Testis (tissue), 3 donors: ENCODE measurements around the gene PHRF1. TPM values are rescaled to one million over a fixed set of nuclear protein-coding genes. Genes with fewer than 3 reads are reported as not detected.
A peak's percentile ranks its signal among the peaks of the same experiment; 100 is the strongest.

Experiments
- DNase-seq: peaks from one replicate; pipeline ENCODE4 v3.0.0-alpha.2; 2019
- H3K27ac ChIP-seq, 2 donors: fragments of 200-600 bp; sonication (generic); one replicate each; pipeline ENCODE4 v1.5.1; 2019
- H3K27me3 ChIP-seq: fragments of 200-600 bp; sonication (generic); one replicate; pipeline ENCODE4 v1.5.1; 2019
- H3K36me3 ChIP-seq: fragments of 200-600 bp; sonication (generic); one replicate; pipeline ENCODE4 v1.5.1; 2017; ENCODE audit warnings: low read depth; ENCODE audit errors: missing control alignments
- H3K4me1 ChIP-seq: fragments of 200-600 bp; sonication (generic); one replicate; pipeline ENCODE4 v1.5.1; 2019
- H3K4me3 ChIP-seq, 2 donors: fragments of 200-600 bp; sonication (generic); one replicate each; pipeline ENCODE4 v1.5.1; 2017 to 2019
- H3K9me3 ChIP-seq: fragments of 200-600 bp; sonication (generic); one replicate; pipeline ENCODE4 v1.5.1; 2017
- CTCF ChIP-seq, 3 experiments: fragments of 450-650 bp in 2 of 3; fragments of 200-600 bp in 1 of 3; sonication (generic) in 1 of 3; IDR thresholded peaks; one replicate each; pipeline ENCODE4 v1.5.1; 2016 to 2019; ENCODE audit warnings: antibody characterized with exemption in 3 of 3, mild to moderate bottlenecking in 2 of 3, moderate library complexity in 1 of 3
- POLR2A ChIP-seq: fragments of 450-650 bp; IDR thresholded peaks from one replicate; pipeline ENCODE4 v1.6.1; 2017; ENCODE audit warnings: antibody characterized with exemption, mild to moderate bottlenecking, moderate library complexity
- WGBS, 2 donors: methylation state at CpG; one replicate each; pipeline ENCODE4 v1.1.5; 2018; 5-methylcytosine and 5-hydroxymethylcytosine counted together
- intact Hi-C: fragments of 100-400 bp; cut with DNase I; formaldehyde crosslinking; loops from one replicate; pipeline ENCODE4 v1.15.1; 2023; ENCODE audit warnings: low total_unique reads
- polyA plus RNA-seq: library from polyadenylated mRNA; stranded (reverse); fragments of 350-450 nt; fragmentation: Illumina TruSeq; extraction: RNeasy Lipid Tissue Mini Kit (QIAGEN cat#74804); gene quantifications from one replicate; pipeline ENCODE4 v1.2.3, GENCODE V29; 2014; ENCODE audit warnings: low read depth, low replicate concordance; ENCODE audit not compliant: insufficient read depth
- total RNA-seq, 2 donors: library from RNA; depleted of rRNA; stranded (reverse); fragments of >200 nt; gene quantifications; one replicate each; pipeline ENCODE4 v1.2.3, GENCODE V29; 2016

PHRF1 gene
- total and polyA plus RNA-seq, 3 donors from 2014 or later, result 30.2 to 74.4 (median 62.9) TPM

DNA sequence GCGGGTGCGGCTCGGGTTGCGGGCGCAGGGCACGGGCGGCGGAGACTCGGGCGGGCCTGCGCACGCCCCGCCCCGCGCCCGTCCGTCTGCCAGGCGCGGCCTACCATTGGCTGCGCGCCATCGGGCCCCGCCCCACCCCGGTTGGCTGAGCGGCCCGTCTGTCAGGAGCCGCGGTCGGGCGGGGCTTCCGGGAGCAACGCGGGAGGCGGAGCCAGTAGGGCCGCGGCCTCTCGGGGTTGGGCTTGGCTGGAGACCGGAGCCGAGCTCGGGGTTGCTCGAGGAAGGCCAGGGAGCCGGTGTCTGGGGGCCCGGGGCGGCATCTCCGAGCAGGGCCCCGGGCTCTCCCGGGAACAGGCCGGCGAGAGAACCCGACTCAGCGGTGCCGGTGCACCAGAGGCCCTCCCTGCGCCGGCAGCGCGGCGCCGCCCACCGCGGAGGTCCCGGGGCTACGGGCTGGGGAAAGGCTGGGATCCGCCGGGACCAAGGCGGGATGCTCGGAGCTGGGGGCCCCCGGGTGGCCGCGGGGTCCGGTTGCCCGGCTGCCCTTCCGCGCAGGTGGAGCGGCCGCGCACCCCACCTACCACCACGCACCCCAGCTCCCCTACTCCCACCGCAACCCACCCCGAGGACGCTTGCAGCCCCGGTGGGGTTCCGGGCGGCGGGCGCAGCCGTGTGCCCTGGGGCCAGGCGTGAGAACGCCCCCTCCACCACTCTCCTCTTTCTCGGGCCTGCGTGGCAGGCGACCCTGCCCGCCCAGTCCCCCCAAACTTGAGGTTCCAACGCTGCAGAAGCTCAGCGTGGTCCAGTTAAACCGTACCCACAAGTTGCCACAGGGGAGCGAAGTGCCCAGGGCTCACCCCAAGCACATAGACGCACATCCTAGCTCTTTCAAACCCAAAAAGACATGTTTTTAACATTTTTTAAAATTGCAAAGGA is 40.5 kb upstream of the PHRF1 start, which contains the start of gene HRAS:
TSS of gene HRAS (minus strand) at position 58 of the 936 bp plus-strand sequence.
- 4 to 29% methylated on average over 4 to 79 of the region's 97 CpGs for WGBS, 2 donors
- intact Hi-C loops, result no loop called here
- peak; percentile 8 for TF ChIP-seq POLR2A
- no peak for TF ChIP-seq CTCF (IDR thresholded peaks at IDR 0.05)
- H3K4me3 ChIP-seq, result peak within 1 kb of the TSS; percentile 60 to 78
- no peaks in the 10 kb centered on the region for H3K9me3 ChIP-seq
- peak; percentile 95 for DNase-seq
- H3K36me3 ChIP-seq, result no peaks in the 10 kb centered on the region
- H3K27ac ChIP-seq, result peak within 1 kb of the TSS; percentile 44 to 78
- no peaks in the 10 kb centered on the region for H3K27me3 ChIP-seq
- H3K4me1 ChIP-seq, result peaks cover 27% of the 10 kb centered on the region

DNA sequence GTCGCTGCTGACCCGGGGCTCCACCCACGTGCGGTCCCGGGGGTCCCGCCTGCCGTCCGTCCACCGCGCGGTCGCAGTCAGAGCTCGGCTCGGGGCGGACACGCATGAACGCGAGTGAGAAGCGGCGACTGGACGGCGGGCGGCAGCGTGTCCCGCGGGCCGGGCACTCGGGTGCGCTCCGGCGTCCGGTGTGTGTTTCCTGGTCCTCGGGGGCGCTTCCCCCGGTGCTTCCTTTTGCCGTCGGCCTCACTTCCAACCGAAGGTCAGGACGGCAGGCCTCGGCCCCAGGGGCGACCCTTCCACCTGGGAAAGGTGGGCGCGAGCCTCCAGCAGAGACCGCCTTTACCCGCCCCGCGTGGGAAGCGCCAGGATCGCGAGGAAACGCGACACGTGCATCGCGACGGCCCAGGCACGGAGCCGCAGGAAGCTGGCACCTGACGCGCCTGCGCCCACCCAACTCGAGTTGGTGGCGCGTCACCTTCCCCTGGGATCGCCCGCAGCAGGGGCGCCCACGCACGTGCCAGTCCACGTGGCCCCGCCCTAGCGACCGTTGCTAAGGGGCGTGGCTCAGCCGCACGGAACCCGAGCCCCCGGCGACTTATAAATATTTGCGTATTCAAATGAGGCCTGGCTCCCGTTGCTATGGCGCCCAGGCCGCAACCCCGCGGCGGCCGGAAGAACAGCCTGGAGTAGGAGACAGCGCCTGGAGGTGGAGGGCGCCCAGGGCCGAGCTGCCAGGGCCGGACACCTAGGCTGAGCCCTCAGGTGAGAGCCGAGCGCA is 39.2 kb upstream of the PHRF1 start, which contains the start of gene LRRC56:
TSS of gene LRRC56 (plus strand) at position 687 of the 781 bp plus-strand sequence. CDS start 3,158 bp downstream, outside the sequence.
- Histone ChIP-seq H3K9me3 (no peaks in the 10 kb centered on the region), H3K27me3 (no peaks in the 10 kb centered on the region), H3K27ac (no peak within 1 kb of the TSS), H3K4me3 (peak within 1 kb of the TSS; percentile 60 to 67), H3K36me3 (no peaks in the 10 kb centered on the region), H3K4me1 (peaks cover 27% of the 10 kb centered on the region)
- 3% methylated on average over 86 of the region's 93 CpGs; no CpG with 5 or more reads in 1 of the 2 donors for WGBS, 2 donors
- peak; percentile 92 for DNase-seq
- intact Hi-C loops, result no loop called here
- TF ChIP-seq CTCF (IDR thresholded peaks at IDR 0.05) (no peak), POLR2A (no peak)

- no peak for DNase-seq
- intact Hi-C loops, result no loop called here
- 41 to 60% methylated on average over 1 to 19 of the region's 19 CpGs for WGBS, 2 donors
- Histone ChIP-seq H3K36me3 (no peaks in the 10 kb centered on the region), H3K9me3 (no peaks in the 10 kb centered on the region), H3K4me3 (peak overlapping the region; percentile 60 to 67), H3K27ac (no peak overlapping the region), H3K27me3 (no peaks in the 10 kb centered on the region), H3K4me1 (peaks cover 27% of the 10 kb centered on the region)
- TF ChIP-seq POLR2A (no peak), CTCF (IDR thresholded peaks at IDR 0.05) (no peak)
Observed at GRCh38 chr11:537622-538430, 38.4 kb upstream of the PHRF1 start.

- 91 to 95% methylated on average over 18 to 20 of the region's 20 CpGs for WGBS, 2 donors
- intact Hi-C loops, result no loop called here
- no peak for TF ChIP-seq CTCF (IDR thresholded peaks at IDR 0.05)
- TF ChIP-seq POLR2A, result no peak
- peaks cover 27% of the 10 kb centered on the region for H3K4me1 ChIP-seq
- no peak for DNase-seq
- H3K9me3 ChIP-seq, result no peaks in the 10 kb centered on the region
- H3K36me3 ChIP-seq, result no peaks in the 10 kb centered on the region
- H3K27me3 ChIP-seq, result no peaks in the 10 kb centered on the region
- H3K4me3 ChIP-seq, result no peak overlapping the region
- no peak overlapping the region for H3K27ac ChIP-seq
Observed at GRCh38 chr11:538431-539051, 37.7 kb upstream of the PHRF1 start.
